ENCODE measurements around the gene ANKRD52.

ANKRD52 gene

DNA sequence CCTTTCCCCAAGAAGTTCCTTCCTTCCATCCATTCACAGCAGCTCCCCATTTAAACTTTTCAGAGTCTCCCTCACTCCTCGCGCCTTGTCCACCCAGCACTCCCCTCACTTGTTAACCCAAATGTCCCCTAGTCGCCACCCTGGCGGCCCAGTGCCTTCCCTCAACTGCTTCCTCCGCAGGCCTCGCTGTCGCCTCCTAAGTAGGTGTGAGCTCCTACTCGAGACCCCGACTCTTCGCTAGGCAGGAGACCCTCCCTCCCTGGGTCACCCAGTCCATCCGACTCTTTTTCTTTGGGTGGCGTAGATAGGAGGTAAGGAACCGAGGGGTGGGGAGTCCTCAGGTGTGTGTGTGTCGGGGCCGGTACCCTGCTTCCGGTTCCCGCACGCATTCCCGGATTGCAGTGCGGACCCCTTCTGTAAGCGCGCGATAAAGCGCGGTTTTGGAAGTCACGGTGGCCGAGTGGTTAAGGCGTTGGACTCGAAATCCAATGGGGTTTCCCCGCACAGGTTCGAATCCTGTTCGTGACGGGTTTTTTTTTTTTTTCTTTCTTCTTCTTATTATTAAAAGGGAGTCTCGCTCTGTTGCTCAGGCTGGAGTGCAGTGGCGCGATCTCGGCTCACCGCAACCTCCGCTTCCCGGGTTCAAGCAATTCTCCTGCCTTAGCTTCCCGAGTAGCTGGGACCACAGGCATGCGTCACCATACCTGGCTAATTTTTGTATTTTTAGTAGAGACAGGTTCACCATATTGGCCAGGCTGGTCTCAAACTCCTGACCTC is 68.1 kb downstream of the ANKRD52 start:
- Histone ChIP-seq H3K27ac (ENCODE audit: low read length) (peak overlapping the region; percentile 97), H3K36me3 (ENCODE audit: control insufficient read depth in 1 of 2, insufficient read depth in 2 of 2, low read length in 2 of 2) (peaks cover 3 to 8% of the 10 kb centered on the region in 2 donors), H3K27me3 (ENCODE audit: low read depth, low read length) (no peaks in the 10 kb centered on the region), H3K9me3 (ENCODE audit: control insufficient read depth in 1 of 2, low read length in 2 of 2) (no peaks in the 10 kb centered on the region), H3K4me1 (ENCODE audit: control insufficient read depth in 1 of 2, insufficient read depth in 2 of 2, low read length in 2 of 2) (peaks cover 5 to 25% of the 10 kb centered on the region in 2 donors), H3K4me3 (ENCODE audit: low read depth in 1 of 2, low read length in 2 of 2) (peak overlapping the region; percentile 85 to 93)

GRCh38 chr12:56189099-56189917 is 68.9 kb downstream of the ANKRD52 start, which contains the start of gene SMARCC2:
TSS of gene SMARCC2 (minus strand) at chr12:56189483. CDS start at chr12:56189461, 22 bp downstream.
- peak within 1 kb of the TSS; percentile 85 to 93 for H3K4me3 ChIP-seq (ENCODE audit: low read depth in 1 of 2, low read length in 2 of 2)
- peak within 1 kb of the TSS; percentile 97 for H3K27ac ChIP-seq (ENCODE audit: low read length)
- peaks cover 5 to 25% of the 10 kb centered on the region in 2 donors for H3K4me1 ChIP-seq (ENCODE audit: control insufficient read depth in 1 of 2, insufficient read depth in 2 of 2, low read length in 2 of 2)
- H3K27me3 ChIP-seq (ENCODE audit: low read depth, low read length), result no peaks in the 10 kb centered on the region
- H3K9me3 ChIP-seq (ENCODE audit: control insufficient read depth in 1 of 2, low read length in 2 of 2), result no peaks in the 10 kb centered on the region
- peaks cover 11 to 15% of the 10 kb centered on the region in 2 donors for H3K36me3 ChIP-seq (ENCODE audit: control insufficient read depth in 1 of 2, insufficient read depth in 2 of 2, low read length in 2 of 2)

DNA sequence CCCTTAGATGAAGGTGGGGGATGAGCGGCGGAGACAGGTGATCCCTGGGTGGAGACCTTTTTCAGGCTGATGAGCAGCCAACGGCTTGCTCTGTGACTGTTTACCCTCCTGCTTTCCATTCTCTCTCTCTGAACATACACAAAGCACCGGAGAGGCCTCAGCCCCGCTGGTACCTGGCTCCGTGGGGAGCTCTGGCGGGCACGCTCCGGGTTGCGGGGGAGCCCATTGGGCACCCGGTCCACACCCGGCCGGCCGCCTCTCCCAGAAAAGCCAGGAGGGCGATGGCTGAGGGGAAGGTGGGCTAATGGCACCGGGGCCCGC is 69.4 kb downstream of the ANKRD52 start:
- no peaks in the 10 kb centered on the region for H3K27me3 ChIP-seq (ENCODE audit: low read depth, low read length)
- no peaks in the 10 kb centered on the region for H3K9me3 ChIP-seq (ENCODE audit: control insufficient read depth in 1 of 2, low read length in 2 of 2)
- H3K36me3 ChIP-seq (ENCODE audit: control insufficient read depth in 1 of 2, insufficient read depth in 2 of 2, low read length in 2 of 2), result peaks cover 17 to 21% of the 10 kb centered on the region in 2 donors
- peak overlapping the region; percentile 59 to 85 for H3K4me3 ChIP-seq (ENCODE audit: low read depth in 1 of 2, low read length in 2 of 2)
- H3K27ac ChIP-seq (ENCODE audit: low read length), result peak overlapping the region; percentile 10
- peaks cover 5 to 25% of the 10 kb centered on the region in 2 donors for H3K4me1 ChIP-seq (ENCODE audit: control insufficient read depth in 1 of 2, insufficient read depth in 2 of 2, low read length in 2 of 2)

- no peaks in the 10 kb centered on the region for H3K27me3 ChIP-seq (ENCODE audit: low read depth, low read length)
- no peaks in the 10 kb centered on the region for H3K9me3 ChIP-seq (ENCODE audit: control insufficient read depth in 1 of 2, low read length in 2 of 2)
- peaks cover 5 to 25% of the 10 kb centered on the region in 2 donors for H3K4me1 ChIP-seq (ENCODE audit: control insufficient read depth in 1 of 2, insufficient read depth in 2 of 2, low read length in 2 of 2)
- peak overlapping the region; percentile 10 for H3K27ac ChIP-seq (ENCODE audit: low read length)
- H3K36me3 ChIP-seq (ENCODE audit: control insufficient read depth in 1 of 2, insufficient read depth in 2 of 2, low read length in 2 of 2), result peaks cover 20 to 25% of the 10 kb centered on the region in 2 donors
- peak overlapping the region; percentile 59 to 85 for H3K4me3 ChIP-seq (ENCODE audit: low read depth in 1 of 2, low read length in 2 of 2)
These were observed 69.9 kb downstream of the ANKRD52 start for GRCh38 chr12:56188131-56188777.

All from muscle layer of duodenum (tissue), 2 donors.